ENCODE data around the gene DHRS7. TPM values are rescaled to one million over a fixed set of nuclear protein-coding genes. Genes with fewer than 3 reads are reported as not detected.
"Not testable (repeated sequence)": the region's sequence is repeated elsewhere in the genome, so short reads cannot be mapped to it uniquely, and the experiment has no call there.

Gene DHRS7
- total RNA-seq, 1 donor from 2014 or later: 47.6 TPM

GRCh38 chr14:60133487-60133886 is 31.7 kb downstream of the DHRS7 start:
- DNase-seq: no peak

- DNase-seq: no peak
These were observed 39.3 kb downstream of the DHRS7 start for GRCh38 chr14:60125918-60126317.

- no peak for DNase-seq
These were observed 49.0 kb downstream of the DHRS7 start for GRCh38 chr14:60116181-60116580.

GRCh38 chr14:60114881-60115280 is 50.3 kb downstream of the DHRS7 start:
- DNase-seq: no peak

- no peak for DNase-seq
These were observed 53.5 kb downstream of the DHRS7 start for GRCh38 chr14:60111732-60112131.

GRCh38 chr14:60107477-60107876 is 57.7 kb downstream of the DHRS7 start:
- peak; percentile 4 for DNase-seq

- DNase-seq: no peak
These were observed 58.9 kb downstream of the DHRS7 start for GRCh38 chr14:60106339-60106738.

GRCh38 chr14:60102389-60102788 is 62.8 kb downstream of the DHRS7 start:
- peak; percentile 84 for DNase-seq

- no peak for DNase-seq
These were observed 63.4 kb downstream of the DHRS7 start for GRCh38 chr14:60101786-60102185.

- DNase-seq: not testable (repeated sequence)
These were observed 65.3 kb downstream of the DHRS7 start for GRCh38 chr14:60099855-60100254.

GRCh38 chr14:60097974-60098373 is 67.2 kb downstream of the DHRS7 start:
- DNase-seq: no peak

- DNase-seq: peak; percentile 12
These were observed 69.3 kb downstream of the DHRS7 start for GRCh38 chr14:60095781-60096450.

GRCh38 chr14:60095231-60095630 is 70.0 kb downstream of the DHRS7 start:
- no peak for DNase-seq

- DNase-seq: no peak
These were observed 70.8 kb downstream of the DHRS7 start for GRCh38 chr14:60094306-60094897.

Other genes with a start within 250 kb of the DHRS7 start
- gene LRRC9, start 245.3 kb downstream of the DHRS7 start, total RNA-seq: 0.30 TPM
- gene PCNX4, start 73.5 kb downstream of the DHRS7 start, total RNA-seq: 64.9 TPM
- 39.9 TPM for gene PPM1A, start 83.8 kb upstream of the DHRS7 start, total RNA-seq

Measured in skin of body (tissue), 2 donors.